ENCODE results near the gene KCNAB1.

GRCh38 chr3:156492801-156493261, 372.5 kb downstream of the KCNAB1 start:
- TF ChIP-seq CTCF (IDR thresholded peaks at IDR 0.05) (no peak), POLR2A (IDR thresholded peaks at IDR 0.05) (no peak)

All from breast epithelium (tissue), 3 donors.